Occipital lobe (tissue), 2 donors: Measurements from ENCODE around the gene TYW1. TPM values are rescaled to one million over a fixed set of nuclear protein-coding genes. Genes with fewer than 3 reads are reported as not detected.
A peak's percentile ranks its signal among the peaks of the same experiment; 100 is the strongest.
"Not testable (repeated sequence)": the region's sequence is repeated elsewhere in the genome, so short reads cannot be mapped to it uniquely, and the experiment has no call there.

Experiments used
- DNase-seq: peaks from one replicate; lab custom pipeline; 2025; lab: John Stamatoyannopoulos, UW
- total RNA-seq: library from RNA; depleted of rRNA; stranded (reverse); fragments of >200 nt; gene quantifications from one replicate; pipeline ENCODE4 v1.2.3, GENCODE V29; 2014

Gene TYW1, protein sequence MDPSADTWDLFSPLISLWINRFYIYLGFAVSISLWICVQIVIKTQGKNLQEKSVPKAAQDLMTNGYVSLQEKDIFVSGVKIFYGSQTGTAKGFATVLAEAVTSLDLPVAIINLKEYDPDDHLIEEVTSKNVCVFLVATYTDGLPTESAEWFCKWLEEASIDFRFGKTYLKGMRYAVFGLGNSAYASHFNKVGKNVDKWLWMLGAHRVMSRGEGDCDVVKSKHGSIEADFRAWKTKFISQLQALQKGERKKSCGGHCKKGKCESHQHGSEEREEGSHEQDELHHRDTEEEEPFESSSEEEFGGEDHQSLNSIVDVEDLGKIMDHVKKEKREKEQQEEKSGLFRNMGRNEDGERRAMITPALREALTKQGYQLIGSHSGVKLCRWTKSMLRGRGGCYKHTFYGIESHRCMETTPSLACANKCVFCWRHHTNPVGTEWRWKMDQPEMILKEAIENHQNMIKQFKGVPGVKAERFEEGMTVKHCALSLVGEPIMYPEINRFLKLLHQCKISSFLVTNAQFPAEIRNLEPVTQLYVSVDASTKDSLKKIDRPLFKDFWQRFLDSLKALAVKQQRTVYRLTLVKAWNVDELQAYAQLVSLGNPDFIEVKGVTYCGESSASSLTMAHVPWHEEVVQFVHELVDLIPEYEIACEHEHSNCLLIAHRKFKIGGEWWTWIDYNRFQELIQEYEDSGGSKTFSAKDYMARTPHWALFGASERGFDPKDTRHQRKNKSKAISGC
- 13.9 TPM for total RNA-seq

DNA sequence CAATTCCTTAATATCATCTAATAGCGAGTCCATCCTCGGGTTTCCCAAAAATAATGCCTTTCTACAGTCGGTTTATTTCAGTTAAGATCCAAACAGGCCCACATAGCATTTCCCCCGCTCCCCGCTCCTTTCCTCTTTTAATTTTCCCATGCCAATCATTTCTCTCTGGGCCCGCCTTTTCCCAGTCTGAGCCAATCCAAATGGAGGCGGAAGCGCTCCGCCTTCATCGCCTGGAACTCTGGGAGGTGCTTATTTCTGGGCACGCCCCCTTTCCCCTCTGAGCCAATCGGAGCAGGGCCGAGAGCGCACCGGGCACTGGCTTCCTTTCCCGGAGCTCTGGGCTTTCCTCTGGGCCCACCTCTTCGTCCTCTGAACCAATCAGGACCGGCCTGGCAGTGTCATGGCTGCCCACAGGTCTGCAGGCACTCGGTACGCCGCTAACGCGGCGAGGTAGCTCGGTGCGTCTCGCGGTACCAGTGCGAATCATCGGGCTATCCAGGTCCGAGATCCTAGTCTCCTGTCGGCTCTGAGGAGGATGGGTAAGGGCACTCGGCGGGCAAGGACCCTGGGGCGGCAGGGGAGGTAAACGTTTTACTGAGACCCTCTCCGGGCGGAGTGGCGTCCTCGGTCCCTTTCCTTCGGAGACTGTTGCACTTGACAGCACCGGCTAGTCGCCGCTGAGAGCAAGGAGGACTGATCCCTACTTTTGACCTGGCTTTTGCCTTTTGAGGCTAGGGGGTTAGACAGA lies at the start of gene TYW1:
Gene TYW1, plus strand, starts transcription at position 390 of the 748 bp plus-strand sequence. Its CDS starts 146 bp downstream, at position 536.
- peak; percentile 99 for DNase-seq

DNA sequence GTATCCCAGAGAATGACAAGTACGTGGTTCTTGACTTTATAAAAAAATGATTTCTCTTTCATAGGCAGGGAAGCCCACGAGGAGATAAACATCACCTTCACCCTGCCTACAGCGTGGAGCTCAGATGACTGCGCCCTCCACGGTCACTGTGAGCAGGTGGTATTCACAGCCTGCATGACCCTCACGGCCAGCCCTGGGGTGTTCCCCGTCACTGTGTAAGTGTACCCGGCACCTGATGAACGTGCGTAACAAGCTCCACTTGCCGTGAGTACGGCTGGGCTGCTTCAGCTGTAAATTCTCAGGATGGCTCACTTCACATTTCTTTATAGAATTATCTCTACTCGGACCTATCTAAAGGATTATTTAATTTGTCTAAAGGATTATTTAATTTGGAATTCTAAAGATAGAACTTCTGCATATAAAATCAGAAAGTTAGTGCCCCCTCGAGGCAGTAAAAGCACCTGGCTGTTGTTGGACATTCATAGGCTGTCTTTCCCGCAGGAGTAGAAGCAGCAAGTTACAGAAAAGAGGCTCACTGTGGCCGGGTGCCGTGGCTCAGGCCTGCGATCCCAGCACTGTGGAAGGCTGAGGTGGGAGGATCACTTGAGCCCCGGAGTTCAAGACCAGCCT lies 48.0 kb upstream of the TYW1 start:
- no peak for DNase-seq

DNA sequence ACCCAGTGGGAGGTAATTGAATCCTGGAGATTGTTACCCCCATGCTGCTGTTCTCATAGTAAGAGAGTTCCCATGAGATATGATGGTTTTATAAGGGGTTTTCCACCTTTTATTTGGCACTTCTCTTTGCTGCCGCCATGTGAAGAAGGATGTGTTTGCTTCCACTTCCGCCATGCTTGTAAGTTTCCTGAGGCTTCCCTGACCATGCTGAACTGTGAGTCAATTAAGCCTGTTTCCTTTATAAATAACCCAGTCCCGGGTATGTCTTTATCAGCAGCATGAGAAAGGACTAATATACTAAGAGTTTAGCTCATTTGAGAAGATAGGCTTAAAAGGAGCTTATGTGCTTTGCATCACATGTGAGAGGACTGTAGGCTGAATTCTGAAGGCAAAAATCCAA lies 46.3 kb upstream of the TYW1 start:
- DNase-seq: no peak

DNA sequence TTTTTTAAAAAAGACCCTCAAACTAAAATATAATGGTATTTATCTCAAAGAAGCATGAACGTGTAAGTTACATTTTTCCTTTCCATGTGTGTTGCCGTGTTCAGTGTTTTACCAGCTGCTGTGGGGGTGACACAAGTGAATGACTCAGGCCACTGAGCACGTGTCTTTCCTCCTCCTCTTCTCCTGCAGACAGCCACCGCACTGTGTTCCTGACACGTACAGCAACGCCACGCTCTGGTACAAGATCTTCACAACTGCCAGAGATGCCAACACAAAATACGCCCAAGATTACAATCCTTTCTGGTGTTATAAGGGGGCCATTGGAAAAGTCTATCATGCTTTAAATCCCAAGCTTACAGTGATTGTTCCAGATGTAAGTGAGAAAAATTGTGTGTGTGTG lies 45.9 kb upstream of the TYW1 start:
- DNase-seq: peak; percentile 71

DNA sequence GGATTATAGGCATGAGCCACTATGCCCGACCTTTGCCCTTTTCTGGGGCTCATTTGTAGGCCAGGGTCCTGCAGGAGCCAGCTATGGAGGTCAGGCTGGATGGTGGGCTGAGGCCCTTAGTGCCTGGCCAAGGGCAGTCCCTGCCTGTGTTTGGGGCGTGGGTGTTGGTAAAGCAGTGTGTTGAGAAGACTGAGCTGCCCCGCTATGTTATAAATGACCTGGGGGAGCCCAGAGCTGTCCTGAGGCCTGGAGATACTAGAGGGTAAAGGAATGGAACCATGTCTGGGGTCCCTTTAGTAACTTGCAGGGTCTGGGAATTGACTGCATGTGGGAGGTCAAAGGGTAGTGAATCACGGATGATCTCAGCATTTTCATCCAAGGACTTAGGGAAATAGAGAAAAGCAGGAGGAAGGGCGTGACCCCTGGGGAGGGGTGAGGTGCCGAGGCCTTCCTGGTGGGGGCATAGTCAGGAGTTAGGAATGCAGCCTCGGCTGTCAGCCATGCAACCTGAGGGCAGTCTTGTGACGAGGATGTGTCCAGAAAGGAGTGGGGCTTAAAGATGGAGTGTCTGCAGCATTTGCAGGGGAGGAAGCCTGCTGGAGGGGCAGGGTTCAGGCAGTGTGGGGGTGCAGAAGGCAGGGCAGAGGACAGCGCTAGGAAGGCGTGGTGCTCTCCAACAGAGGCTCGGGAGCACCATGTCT lies 44.1 kb upstream of the TYW1 start:
- DNase-seq: no peak

DNA sequence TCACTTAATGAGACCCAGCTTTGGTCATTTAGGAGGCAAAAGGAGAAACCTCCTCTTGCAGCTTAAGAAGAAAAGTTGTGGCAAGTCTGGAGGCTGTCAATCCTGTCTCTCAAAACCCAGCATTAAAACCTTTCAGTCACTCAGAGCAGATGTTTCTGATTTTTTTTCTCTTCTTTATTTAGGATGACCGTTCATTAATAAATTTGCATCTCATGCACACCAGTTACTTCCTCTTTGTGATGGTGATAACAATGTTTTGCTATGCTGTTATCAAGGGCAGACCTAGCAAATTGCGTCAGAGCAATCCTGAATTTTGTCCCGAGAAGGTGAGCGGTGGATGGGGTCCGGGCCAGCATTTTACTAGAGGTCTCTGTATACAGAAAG lies 43.6 kb upstream of the TYW1 start:
- DNase-seq: no peak

DNA sequence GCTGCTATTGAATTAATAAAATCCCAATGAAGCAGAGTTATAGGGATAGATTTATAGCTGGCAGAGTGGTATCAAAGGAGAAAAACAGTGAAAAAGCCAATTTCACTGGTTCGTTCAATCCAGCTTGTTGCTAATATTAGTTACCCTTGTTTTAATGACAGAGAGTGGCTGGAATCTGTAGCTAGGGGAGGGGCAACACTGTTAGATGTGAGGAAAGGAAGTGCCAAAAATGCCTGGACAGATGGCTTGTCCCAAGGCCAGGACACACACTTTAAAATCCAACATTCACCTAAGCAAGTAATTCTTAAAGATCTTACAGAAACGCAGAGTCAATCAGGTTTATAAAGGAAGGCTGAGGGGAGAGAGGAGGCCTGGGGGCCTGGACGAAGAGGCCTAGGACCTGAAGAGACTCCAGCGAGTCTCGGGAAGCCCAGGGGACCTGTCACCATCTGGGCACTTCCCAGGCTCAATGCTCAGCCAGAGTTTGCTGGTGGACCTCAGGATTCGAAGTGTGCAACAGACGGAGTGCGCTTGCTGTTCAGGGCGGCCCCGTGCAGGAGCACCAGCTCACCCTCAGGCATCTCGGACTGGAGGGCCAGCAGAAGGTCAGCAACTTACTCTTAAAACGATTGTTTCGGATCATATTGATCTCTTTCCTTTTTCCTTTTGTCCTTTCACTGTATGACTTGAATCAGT lies 38.9 kb upstream of the TYW1 start:
- DNase-seq: no peak

DNA sequence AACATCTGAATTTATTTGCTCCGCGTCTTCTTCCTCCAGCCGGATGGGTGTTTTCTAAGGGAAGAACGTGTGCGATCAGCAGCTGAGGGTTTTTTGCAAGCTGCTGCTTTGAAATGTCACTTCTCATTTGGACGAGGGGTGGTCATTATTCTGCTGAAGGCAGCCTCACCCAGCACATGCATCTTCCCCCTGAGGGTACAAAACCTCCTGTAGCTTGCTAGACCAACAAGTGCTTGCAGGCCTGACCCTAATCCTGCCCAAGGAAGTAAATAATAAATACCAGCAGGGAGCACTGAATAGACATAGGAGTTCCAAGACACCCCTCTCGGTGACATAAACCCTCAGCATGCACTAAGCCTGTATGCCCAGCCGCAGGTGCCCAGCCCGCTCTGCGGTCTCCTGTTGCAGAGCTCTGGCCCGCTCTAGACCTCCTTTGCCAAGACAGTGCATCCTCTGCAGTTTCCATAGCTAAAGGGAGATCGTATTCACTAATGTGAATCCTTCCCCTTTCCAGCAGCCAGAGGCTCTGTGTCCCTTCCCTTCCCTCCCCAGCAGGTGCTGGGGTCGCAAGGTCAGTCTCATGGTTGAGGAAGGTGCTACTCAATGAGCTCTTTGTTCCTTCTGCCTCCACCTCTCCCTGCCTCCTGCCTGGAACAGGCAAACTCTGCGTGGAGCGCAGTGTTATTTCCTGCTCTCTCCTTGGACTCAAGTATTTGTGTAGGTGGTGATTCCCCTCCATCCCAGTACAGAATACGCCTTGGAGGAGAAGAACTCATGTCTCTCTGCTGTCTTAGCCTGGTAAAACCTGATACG lies 37.9 kb upstream of the TYW1 start:
- no peak for DNase-seq

DNA sequence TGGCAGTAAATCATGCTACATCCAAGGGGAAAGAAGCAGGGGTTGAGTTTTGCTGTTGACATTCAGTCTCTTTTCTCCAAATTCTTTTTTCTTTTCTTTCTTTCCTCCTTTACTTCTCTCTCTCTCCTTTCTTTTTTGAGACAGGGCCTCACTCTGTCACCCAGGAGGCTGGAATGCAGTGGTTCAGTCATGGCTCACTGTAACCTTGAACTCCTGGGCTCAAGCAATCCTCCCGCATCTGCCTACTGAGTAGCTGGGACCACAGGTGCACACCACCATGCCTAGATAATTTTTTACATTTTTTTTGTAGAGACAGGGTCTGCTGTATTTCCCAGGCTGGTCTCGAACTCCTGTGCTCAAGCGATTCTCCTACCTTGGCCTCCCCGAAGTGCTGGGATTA lies 36.4 kb upstream of the TYW1 start:
- DNase-seq: no peak

DNA sequence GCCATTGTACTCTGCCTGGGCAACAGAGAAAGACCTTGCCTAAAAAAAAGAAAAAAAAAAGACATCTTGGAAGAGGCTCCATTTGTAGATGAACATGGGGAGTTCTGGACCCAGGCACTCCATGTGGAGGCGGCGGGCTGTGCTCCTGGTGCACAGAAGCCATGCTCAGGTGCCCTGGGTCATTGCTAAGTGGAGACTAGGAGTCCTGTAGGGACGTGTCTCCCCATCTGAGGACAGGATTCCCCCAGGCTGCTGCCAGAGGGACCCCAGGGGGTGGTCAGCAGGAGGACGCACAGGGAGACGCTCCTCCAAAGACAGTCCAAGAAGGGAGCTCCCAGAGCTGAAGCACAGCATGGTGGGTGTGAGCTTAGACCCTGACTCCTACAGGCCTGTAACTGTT lies 35.5 kb upstream of the TYW1 start:
- DNase-seq: no peak

DNA sequence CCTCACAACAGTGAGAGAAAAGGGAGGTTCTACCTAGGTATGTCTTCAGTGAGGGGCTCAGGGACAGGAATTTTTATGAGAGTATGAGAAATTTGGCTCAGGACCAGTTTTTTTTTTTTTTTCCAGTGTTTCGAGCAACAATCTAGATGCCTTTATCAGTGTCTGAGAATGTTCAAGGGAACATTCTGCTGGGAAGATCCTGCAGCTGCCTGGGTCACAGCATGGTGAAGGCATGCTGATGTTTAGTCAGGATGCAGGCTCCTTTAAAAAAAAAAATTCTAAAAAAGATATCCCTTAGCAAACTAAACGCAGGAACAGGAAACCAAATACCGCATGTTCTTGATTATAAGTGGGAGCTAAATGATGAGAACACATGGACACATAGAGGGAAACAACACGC lies 32.2 kb upstream of the TYW1 start:
- DNase-seq: no peak

DNA sequence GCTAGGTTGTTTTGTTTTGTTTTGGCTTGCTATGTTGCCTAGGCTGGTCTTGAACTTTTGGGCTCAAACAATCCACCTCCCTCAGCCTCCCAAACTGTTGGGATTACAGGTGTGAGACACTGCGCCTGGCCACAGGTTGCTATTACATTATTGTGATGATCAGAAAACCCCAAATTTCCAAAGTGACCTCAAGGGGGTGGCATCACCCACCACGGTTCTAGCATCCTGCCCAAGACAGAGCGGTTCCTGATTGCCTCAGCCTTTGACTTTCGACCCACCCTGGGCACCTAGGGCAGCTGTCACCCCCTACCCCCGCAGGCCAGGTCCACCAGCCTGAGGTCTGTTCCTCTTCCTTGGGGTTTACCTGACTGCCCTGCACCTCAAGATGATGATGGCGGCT lies 29.6 kb upstream of the TYW1 start:
- no peak for DNase-seq

DNA sequence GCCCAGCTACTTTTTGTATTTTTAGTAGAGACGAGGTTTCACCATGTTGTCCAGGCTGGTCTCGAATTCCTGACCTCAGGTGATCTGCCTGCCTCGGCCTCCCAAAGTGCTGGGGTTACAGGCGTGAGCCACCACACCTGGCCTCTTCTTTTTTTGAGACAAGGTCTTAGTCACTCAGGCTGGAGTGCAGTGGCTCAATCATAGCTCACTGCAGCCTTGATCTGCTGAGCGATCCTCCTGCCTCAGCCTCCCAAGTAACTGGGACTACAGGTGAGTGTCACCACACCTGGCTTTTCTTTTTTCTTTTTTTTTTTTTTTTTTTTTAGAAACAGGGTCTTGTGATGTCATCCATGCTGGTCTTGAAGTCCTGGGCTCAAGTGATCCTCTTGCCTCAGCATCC lies 27.6 kb upstream of the TYW1 start:
- not testable (repeated sequence) for DNase-seq

DNA sequence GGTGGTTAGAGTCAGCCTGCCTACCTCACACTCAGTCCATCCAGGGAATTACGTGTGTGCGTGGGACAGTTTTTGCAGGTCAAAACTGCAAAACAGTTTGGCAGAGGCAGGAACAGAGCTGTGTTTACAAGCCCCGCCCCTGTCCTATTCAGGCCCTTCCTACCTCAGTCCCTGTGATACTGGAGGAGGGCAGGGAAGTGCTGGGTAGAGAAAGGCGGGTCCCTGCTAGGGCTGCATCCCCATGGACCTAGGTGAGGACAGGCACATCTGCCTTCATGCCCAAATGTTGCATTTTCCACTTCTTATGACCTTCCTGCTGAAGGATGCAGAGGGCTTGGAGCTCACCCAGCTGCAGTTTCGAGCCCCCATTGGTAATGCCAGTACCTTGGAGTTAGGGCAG lies 26.3 kb upstream of the TYW1 start:
- no peak for DNase-seq

DNA sequence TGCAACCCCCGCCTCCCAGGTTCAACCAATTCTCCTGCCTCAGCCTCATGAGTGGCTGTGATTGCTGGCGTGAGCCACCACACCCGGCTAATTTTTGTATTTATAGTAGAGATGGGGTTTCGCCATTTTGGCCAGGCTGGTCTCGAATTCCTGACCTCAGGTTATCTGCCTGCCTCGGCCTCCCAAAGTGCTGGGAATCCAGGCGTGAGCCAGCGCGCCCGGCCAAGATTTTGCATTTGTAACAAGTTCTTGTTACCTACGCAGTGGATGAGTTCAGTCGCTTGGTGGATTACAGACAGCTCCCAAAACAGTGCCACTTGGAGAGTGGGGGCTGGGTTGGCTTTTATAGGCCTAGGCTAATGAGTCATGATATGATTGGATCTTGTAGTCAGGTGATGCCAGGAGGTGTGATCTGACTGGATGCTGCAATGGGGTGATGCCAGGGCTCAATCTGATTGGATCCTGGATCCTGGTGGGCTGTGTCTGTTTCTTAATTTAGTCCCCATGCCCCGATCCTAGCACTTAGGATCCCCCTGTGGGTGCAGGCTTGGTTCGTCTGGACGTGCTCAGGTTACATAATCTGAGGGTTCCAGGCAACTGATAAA lies 21.5 kb upstream of the TYW1 start:
- no peak for DNase-seq

DNA sequence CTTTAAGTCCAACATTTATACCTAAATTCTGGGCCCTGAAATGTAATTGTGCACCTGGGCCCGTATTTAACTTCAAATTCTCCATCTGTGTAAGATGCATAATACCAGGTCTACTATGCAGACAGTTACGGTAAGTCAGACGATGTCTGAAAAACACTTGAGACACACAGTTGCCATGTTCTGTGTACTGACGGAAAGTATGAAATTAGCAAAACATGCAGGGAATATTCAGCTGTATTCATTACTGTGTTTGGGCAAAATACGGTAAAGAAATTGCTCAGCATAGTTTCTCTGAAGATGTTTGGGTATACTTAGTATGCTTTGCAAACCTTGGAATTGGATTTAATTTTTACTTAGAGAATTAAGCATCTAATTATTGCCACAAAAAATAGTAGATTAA lies 18.3 kb upstream of the TYW1 start:
- not testable (repeated sequence) for DNase-seq

DNA sequence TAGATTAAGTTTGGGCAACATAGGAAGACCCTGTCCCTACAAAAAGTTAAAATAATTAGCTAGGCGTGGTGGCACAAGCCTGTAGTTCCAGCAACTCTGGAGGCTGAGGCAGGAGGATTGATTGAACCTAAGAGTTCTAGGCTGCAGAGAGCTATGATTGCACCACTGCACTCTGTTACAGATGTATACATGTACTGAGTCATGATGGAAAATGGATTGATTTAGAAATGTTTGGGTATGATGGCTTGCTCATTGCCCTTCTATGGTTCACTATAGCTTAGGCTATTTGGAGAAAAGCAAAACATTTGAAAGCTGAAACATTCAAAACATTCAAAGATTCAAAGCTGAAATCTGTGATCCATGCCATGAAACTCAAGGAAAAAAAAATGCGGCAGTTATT lies 17.6 kb upstream of the TYW1 start:
- not testable (repeated sequence) for DNase-seq

DNA sequence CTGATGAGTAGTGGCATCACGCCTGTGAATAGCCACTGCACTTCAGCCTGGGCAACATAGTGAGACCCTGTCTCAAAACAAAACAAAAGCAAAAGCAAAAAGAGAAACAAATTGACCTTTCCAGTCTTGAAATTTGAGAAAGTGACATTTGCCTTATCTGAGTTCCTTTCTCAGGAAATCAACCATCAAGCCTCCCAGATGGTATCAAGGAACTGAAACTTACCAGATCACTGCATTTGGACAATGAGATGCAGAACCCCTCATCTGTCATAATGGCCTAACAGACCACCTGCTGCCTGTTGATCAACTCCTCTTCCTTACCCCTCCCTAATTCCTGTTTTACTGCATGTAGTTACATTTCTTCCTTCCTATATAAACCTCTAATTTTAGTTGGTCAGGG lies 16.3 kb upstream of the TYW1 start:
- DNase-seq: not testable (repeated sequence)

DNA sequence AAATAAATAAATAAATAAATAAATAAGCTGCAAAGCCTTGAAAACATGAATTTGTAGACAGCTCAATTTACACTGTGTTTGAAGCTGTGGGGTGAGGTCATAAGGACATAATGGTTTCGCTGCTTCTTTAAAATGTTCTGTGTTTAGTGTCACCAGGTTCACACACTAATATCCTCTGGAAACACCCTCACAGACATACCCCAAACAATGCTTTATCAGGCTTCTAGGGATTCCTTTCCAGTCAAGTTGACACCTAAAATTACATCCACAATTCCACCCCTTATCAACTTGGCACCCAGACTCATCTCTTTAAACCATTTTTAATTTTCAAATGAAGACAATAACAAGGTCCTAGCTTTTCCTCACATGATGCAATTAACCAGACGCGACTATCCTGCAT lies 7.1 kb upstream of the TYW1 start:
- DNase-seq: not testable (repeated sequence)
